Mesendoderm (in vitro differentiated cells): Measurements from ENCODE around the gene RNFT2.
A peak's percentile ranks its signal among the peaks of the same experiment; 100 is the strongest.

ENCODE experiments used
- DNase-seq: peaks from one replicate; pipeline ENCODE4 v3.0.0; 2013
- H2AK5ac ChIP-seq: 2 replicates; pipeline ENCODE4 v1.6.1; 2013; ENCODE audit warnings: low read length, inconsistent platforms
- H2BK120ac ChIP-seq: 2 replicates; pipeline ENCODE4 v1.6.1; 2013; ENCODE audit warnings: low read depth, mild to moderate bottlenecking, low read length, moderate library complexity, mixed read lengths
- H2BK15ac ChIP-seq: replicated peaks from 2 replicates; pipeline ENCODE4 v1.6.1; 2013; ENCODE audit warnings: low read depth, mild to moderate bottlenecking, moderate library complexity
- H2BK5ac ChIP-seq: 2 replicates; pipeline ENCODE4 v1.6.1; 2013; ENCODE audit warnings: low read length, inconsistent platforms
- H3K18ac ChIP-seq: 2 replicates; pipeline ENCODE4 v1.6.1; 2013; ENCODE audit warnings: mild to moderate bottlenecking, low read length, mixed read lengths
- H3K23ac ChIP-seq: one replicate; pipeline ENCODE4 v1.6.1; 2013; ENCODE audit warnings: low read length
- H3K27ac ChIP-seq: 2 replicates; pipeline ENCODE4 v1.5.1; 2013; ENCODE audit warnings: low read depth, mild to moderate bottlenecking, inconsistent platforms, low read length, moderate library complexity
- H3K27me3 ChIP-seq: 2 replicates; pipeline ENCODE4 v1.6.1; 2013; ENCODE audit warnings: low read length, control low read depth, mild to moderate bottlenecking, inconsistent platforms; ENCODE audit not compliant: insufficient read depth, poor library complexity
- H3K36me3 ChIP-seq: 2 replicates; pipeline ENCODE4 v1.6.1; 2013; ENCODE audit warnings: low read length, inconsistent platforms; ENCODE audit not compliant: control insufficient read depth, insufficient read depth
- H3K4ac ChIP-seq: one replicate; pipeline ENCODE4 v1.6.1; 2013; ENCODE audit warnings: low read depth, mild to moderate bottlenecking, low read length, moderate library complexity
- H3K4me1 ChIP-seq: 2 replicates; pipeline ENCODE4 v1.6.1; 2013; ENCODE audit warnings: low read depth, low read length, inconsistent platforms; ENCODE audit not compliant: control insufficient read depth
- H3K4me2 ChIP-seq: 2 replicates; pipeline ENCODE4 v1.6.1; 2013; ENCODE audit warnings: low read length
- H3K4me3 ChIP-seq: 2 replicates; pipeline ENCODE4 v1.5.1; 2013; ENCODE audit warnings: mild to moderate bottlenecking, low read length
- H3K56ac ChIP-seq: one replicate; pipeline ENCODE4 v1.6.1; 2013; ENCODE audit warnings: low read length
- H3K79me1 ChIP-seq: 2 replicates; pipeline ENCODE4 v1.6.1; 2013; ENCODE audit warnings: low read length, inconsistent platforms
- H3K79me2 ChIP-seq: 2 replicates; pipeline ENCODE4 v1.6.1; 2013; ENCODE audit warnings: mild to moderate bottlenecking, low read length; ENCODE audit not compliant: control insufficient read depth, insufficient read depth
- H3K9ac ChIP-seq: 2 replicates; pipeline ENCODE4 v1.6.1; 2013; ENCODE audit warnings: low read length, inconsistent platforms
- H4K5ac ChIP-seq: one replicate; pipeline ENCODE4 v1.6.1; 2013; ENCODE audit warnings: low read length
- H4K8ac ChIP-seq: one replicate; pipeline ENCODE4 v1.6.1; 2013; ENCODE audit warnings: low read depth, mild to moderate bottlenecking, control low read depth, low read length, moderate library complexity
- WGBS: extraction: QIAGEN DNeasy Blood & Tissue Kit; methylation state at CpG from one replicate; pipeline ENCODE4 v1.1.7; 2013; ENCODE audit warnings: low lambda C conversion rate, missing lambda C conversion rate; ENCODE audit not compliant: insufficient coverage; ENCODE audit errors: extremely low coverage; 5-methylcytosine and 5-hydroxymethylcytosine counted together

The RNFT2 gene

GRCh38 chr12:116759783-116760621, 21.9 kb downstream of the RNFT2 start:
- H2AK5ac ChIP-seq: no peak overlapping the region
- no peaks in the 10 kb centered on the region for H3K79me2 ChIP-seq
- H3K4me1 ChIP-seq: no peaks in the 10 kb centered on the region
- no peak overlapping the region for H3K18ac ChIP-seq
- no peak overlapping the region for H3K4ac ChIP-seq
- no peak overlapping the region for H3K27ac ChIP-seq
- H2BK5ac ChIP-seq: no peak overlapping the region
- no peaks in the 10 kb centered on the region for H3K36me3 ChIP-seq
- H4K5ac ChIP-seq: no peak overlapping the region
- peak overlapping the region; percentile 48 for H3K9ac ChIP-seq
- no peak overlapping the region for H2BK120ac ChIP-seq
- H3K27me3 ChIP-seq: no peaks in the 10 kb centered on the region
- peak overlapping the region; percentile 73 for H3K56ac ChIP-seq
- no peaks in the 10 kb centered on the region for H3K79me1 ChIP-seq
- no peak overlapping the region for H2BK15ac ChIP-seq
- H3K4me3 ChIP-seq: no peak overlapping the region
- H4K8ac ChIP-seq: no peak overlapping the region
- no CpG with 5 or more reads among the region's 22 CpGs for WGBS
- DNase-seq: peak; percentile 84
- H3K23ac ChIP-seq: no peak overlapping the region
- peak overlapping the region; percentile 4 for H3K4me2 ChIP-seq

- no peak overlapping the region for H3K23ac ChIP-seq
- no peaks in the 10 kb centered on the region for H3K36me3 ChIP-seq
- no peak overlapping the region for H3K4ac ChIP-seq
- H3K79me1 ChIP-seq: no peaks in the 10 kb centered on the region
- H3K4me2 ChIP-seq: no peak overlapping the region
- H4K5ac ChIP-seq: no peak overlapping the region
- peak overlapping the region; percentile 48 for H3K9ac ChIP-seq
- H3K79me2 ChIP-seq: no peaks in the 10 kb centered on the region
- WGBS: no CpG with 5 or more reads among the region's 11 CpGs
- no peaks in the 10 kb centered on the region for H3K27me3 ChIP-seq
- H2AK5ac ChIP-seq: no peak overlapping the region
- no peak overlapping the region for H2BK120ac ChIP-seq
- no peak overlapping the region for H3K4me3 ChIP-seq
- no peak overlapping the region for H2BK5ac ChIP-seq
- H3K56ac ChIP-seq: peak overlapping the region; percentile 73
- DNase-seq: no peak
- no peak overlapping the region for H3K27ac ChIP-seq
- no peak overlapping the region for H4K8ac ChIP-seq
- H3K18ac ChIP-seq: no peak overlapping the region
- H3K4me1 ChIP-seq: no peaks in the 10 kb centered on the region
- H2BK15ac ChIP-seq: no peak overlapping the region
These were observed 22.5 kb downstream of the RNFT2 start for GRCh38 chr12:116760622-116761020.

GRCh38 chr12:116761499-116761898, 23.4 kb downstream of the RNFT2 start:
- Histone ChIP-seq H2BK5ac (no peak overlapping the region), H3K9ac (no peak overlapping the region), H3K4me1 (no peaks in the 10 kb centered on the region), H3K56ac (no peak overlapping the region), H4K5ac (no peak overlapping the region), H3K18ac (no peak overlapping the region), H3K27me3 (no peaks in the 10 kb centered on the region), H3K79me1 (no peaks in the 10 kb centered on the region), H3K23ac (no peak overlapping the region), H3K27ac (no peak overlapping the region), H3K79me2 (no peaks in the 10 kb centered on the region), H4K8ac (no peak overlapping the region), H3K4me2 (no peak overlapping the region), H2BK15ac (no peak overlapping the region), H3K36me3 (no peaks in the 10 kb centered on the region), H3K4me3 (no peak overlapping the region), H3K4ac (no peak overlapping the region), H2AK5ac (no peak overlapping the region), H2BK120ac (no peak overlapping the region)
- WGBS: no CpG with 5 or more reads among the region's 4 CpGs
- no peak for DNase-seq

- no CpG with 5 or more reads among the region's 5 CpGs for WGBS
- Histone ChIP-seq H3K36me3 (no peaks in the 10 kb centered on the region), H3K56ac (no peak overlapping the region), H3K23ac (no peak overlapping the region), H3K18ac (no peak overlapping the region), H3K79me2 (no peaks in the 10 kb centered on the region), H3K79me1 (no peaks in the 10 kb centered on the region), H3K4me1 (no peaks in the 10 kb centered on the region), H3K9ac (no peak overlapping the region), H2BK5ac (no peak overlapping the region), H2AK5ac (no peak overlapping the region), H4K5ac (no peak overlapping the region), H3K4me2 (no peak overlapping the region), H4K8ac (no peak overlapping the region), H3K4me3 (no peak overlapping the region), H3K27ac (no peak overlapping the region), H3K27me3 (no peaks in the 10 kb centered on the region), H2BK120ac (no peak overlapping the region), H2BK15ac (no peak overlapping the region), H3K4ac (no peak overlapping the region)
- DNase-seq: peak; percentile 6
These were observed 27.2 kb downstream of the RNFT2 start for GRCh38 chr12:116765271-116765670.

GRCh38 chr12:116766285-116766684, 28.2 kb downstream of the RNFT2 start:
- H2AK5ac ChIP-seq: no peak overlapping the region
- no peak overlapping the region for H2BK15ac ChIP-seq
- H3K18ac ChIP-seq: no peak overlapping the region
- no peak overlapping the region for H3K4ac ChIP-seq
- H2BK5ac ChIP-seq: no peak overlapping the region
- H3K56ac ChIP-seq: no peak overlapping the region
- H3K23ac ChIP-seq: no peak overlapping the region
- H3K36me3 ChIP-seq: no peaks in the 10 kb centered on the region
- no peaks in the 10 kb centered on the region for H3K27me3 ChIP-seq
- H2BK120ac ChIP-seq: no peak overlapping the region
- no peak overlapping the region for H3K4me3 ChIP-seq
- H3K79me2 ChIP-seq: no peaks in the 10 kb centered on the region
- H3K4me1 ChIP-seq: no peaks in the 10 kb centered on the region
- no peaks in the 10 kb centered on the region for H3K79me1 ChIP-seq
- no peak overlapping the region for H3K9ac ChIP-seq
- no peak overlapping the region for H3K27ac ChIP-seq
- H4K5ac ChIP-seq: no peak overlapping the region
- DNase-seq: no peak
- WGBS: no CpG with 5 or more reads among the region's 3 CpGs
- no peak overlapping the region for H4K8ac ChIP-seq
- H3K4me2 ChIP-seq: no peak overlapping the region

- Histone ChIP-seq H4K5ac (no peak overlapping the region), H2AK5ac (no peak overlapping the region), H4K8ac (no peak overlapping the region), H3K56ac (no peak overlapping the region), H3K79me2 (no peaks in the 10 kb centered on the region), H3K4me2 (no peak overlapping the region), H2BK5ac (no peak overlapping the region), H3K23ac (no peak overlapping the region), H3K4ac (no peak overlapping the region), H3K36me3 (no peaks in the 10 kb centered on the region), H3K4me3 (no peak overlapping the region), H3K27me3 (no peaks in the 10 kb centered on the region), H3K9ac (no peak overlapping the region), H2BK15ac (no peak overlapping the region), H3K4me1 (no peaks in the 10 kb centered on the region), H3K18ac (no peak overlapping the region), H2BK120ac (no peak overlapping the region), H3K27ac (no peak overlapping the region), H3K79me1 (no peaks in the 10 kb centered on the region)
- no CpG with 5 or more reads among the region's 3 CpGs for WGBS
- DNase-seq: no peak
These were observed 28.6 kb downstream of the RNFT2 start for GRCh38 chr12:116766746-116767145.
